GM23338 (cell line): Measurements from ENCODE around the gene SIRPA.

Experiments used
- CREB1 ChIP-seq: fragments of 250-450 bp; sonication (Bioruptor Pico); IDR thresholded peaks from 2 replicates; pipeline ENCODE4 v1.5.0; 2020; ENCODE audit warnings: low read depth, mild to moderate bottlenecking, moderate library complexity
- CTCF ChIP-seq, 2 experiments: fragments of 200-600 bp in 1 of 2; sonication (generic) in 1 of 2; conservative IDR thresholded peaks; 2 replicates each; pipeline versions ENCODE4 v1.5.1 to v1.6.1; 2016 to 2017; ENCODE audit warnings: antibody characterized with exemption in 2 of 2, low read depth in 2 of 2, mild to moderate bottlenecking in 2 of 2, moderate library complexity in 1 of 2
- ETS1 ChIP-seq: IDR thresholded peaks from 2 replicates; pipeline ENCODE4 v1.6.1; 2016; ENCODE audit warnings: antibody characterized with exemption
- EZH2 ChIP-seq: fragments of 200-600 bp; sonication (generic); IDR thresholded peaks from one replicate; pipeline ENCODE4 v1.8.0; 2017; ENCODE audit warnings: antibody characterized with exemption, mild to moderate bottlenecking, low read depth; ENCODE audit not compliant: unreplicated experiment
- EZH2phosphoT487 ChIP-seq: fragments of 200-600 bp; sonication (generic); IDR thresholded peaks from one replicate; pipeline ENCODE4 v1.8.1; 2018; ENCODE audit warnings: antibody characterized with exemption; ENCODE audit not compliant: unreplicated experiment
- JUNB ChIP-seq: IDR thresholded peaks from one replicate; pipeline ENCODE4 v1.6.1; 2016; ENCODE audit warnings: antibody characterized with exemption; ENCODE audit not compliant: unreplicated experiment
- POLR2AphosphoS5 ChIP-seq: IDR thresholded peaks from 2 replicates; pipeline ENCODE4 v1.6.1; 2016; ENCODE audit warnings: antibody characterized with exemption, low read depth
- REST ChIP-seq: IDR thresholded peaks from one replicate; pipeline ENCODE4 v1.6.1; 2018; ENCODE audit warnings: antibody characterized with exemption; ENCODE audit not compliant: unreplicated experiment
- STAT1 ChIP-seq: IDR thresholded peaks from one replicate; pipeline ENCODE4 v1.6.1; 2016; ENCODE audit warnings: antibody characterized with exemption; ENCODE audit not compliant: unreplicated experiment

GRCh38 chr20:1920252-1920651 is 25.0 kb downstream of the SIRPA start:
- TF ChIP-seq CTCF (conservative IDR thresholded peaks at IDR 0.05; ENCODE audit: low read depth in 2 of 2) (no peak), REST (no peak), EZH2 (no peak), JUNB (no peak), POLR2AphosphoS5 (no peak), EZH2phosphoT487 (no peak), STAT1 (no peak), CREB1 (CRISPR knock-in tag) (no peak), ETS1 (no peak)
